Keratinocyte (primary cell): ENCODE measurements around the gene CIZ1. TPM values are rescaled to one million over a fixed set of nuclear protein-coding genes. Genes with fewer than 3 reads are reported as not detected.
"Not testable (repeated sequence)": the region's sequence is repeated elsewhere in the genome, so short reads cannot be mapped to it uniquely, and the experiment has no call there.

Experiments used
- DNase-seq: peaks from one replicate; pipeline ENCODE4 v3.0.0-alpha.2; 2011; ENCODE audit warnings: low read depth, missing footprints, low spot score
- FAIRE-seq: peaks from 2 replicates; lab custom pipeline; 2011; peaks lifted over from hg19 to GRCh38; lab: Jason Lieb, UNC
- H2AFZ ChIP-seq: 2 replicates; pipeline ENCODE4 v1.6.0; 2012; ENCODE audit warnings: low read length, control low read depth, inconsistent platforms; ENCODE audit not compliant: control insufficient read depth
- H3K27ac ChIP-seq: 2 replicates; pipeline ENCODE4 v1.5.1; 2011; ENCODE audit warnings: low read length; ENCODE audit not compliant: control insufficient read depth, insufficient read depth
- H3K27me3 ChIP-seq: 3 replicates; pipeline ENCODE4 v1.6.0; 2011; ENCODE audit warnings: low read length; ENCODE audit not compliant: control insufficient read depth, insufficient read depth; ENCODE audit errors: extremely low read depth
- H3K36me3 ChIP-seq, 2 experiments: 2 replicates in 1 of 2; 3 replicates in 1 of 2; pipeline ENCODE4 v1.5.1; 2011; ENCODE audit warnings: low read length in 2 of 2, mild to moderate bottlenecking in 1 of 2; ENCODE audit not compliant: control insufficient read depth in 2 of 2, insufficient read depth in 2 of 2; ENCODE audit errors: extremely low read depth in 1 of 2
- H3K4me1 ChIP-seq: 3 replicates; pipeline ENCODE4 v1.5.1; 2011; ENCODE audit warnings: low read length; ENCODE audit not compliant: control insufficient read depth, insufficient read depth; ENCODE audit errors: extremely low read depth
- H3K4me2 ChIP-seq: 3 replicates; pipeline ENCODE4 v1.6.0; 2011; ENCODE audit warnings: low read depth, low read length; ENCODE audit not compliant: control insufficient read depth, insufficient read depth; ENCODE audit errors: extremely low read depth
- H3K4me3 ChIP-seq, 3 experiments: fragments of 200-600 bp in 1 of 3; sonication (generic) in 1 of 3; 2 replicates in 2 of 3; 3 replicates in 1 of 3; pipeline ENCODE4 v1.5.1; 2011 to 2016; ENCODE audit warnings: low read length in 3 of 3, mild to moderate bottlenecking in 3 of 3, control low read depth in 2 of 3, inconsistent platforms in 1 of 3, low read depth in 1 of 3, mixed read lengths in 1 of 3, mixed run types in 1 of 3, moderate library complexity in 1 of 3; ENCODE audit not compliant: control insufficient read depth in 2 of 3, insufficient read depth in 2 of 3; ENCODE audit errors: extremely low read depth in 1 of 3
- H3K79me2 ChIP-seq: 2 replicates; pipeline ENCODE4 v1.6.0; 2012; ENCODE audit warnings: low read length; ENCODE audit not compliant: control insufficient read depth, insufficient read depth
- H3K9ac ChIP-seq: 3 replicates; pipeline ENCODE4 v1.6.0; 2011; ENCODE audit warnings: low read length; ENCODE audit not compliant: control insufficient read depth, insufficient read depth; ENCODE audit errors: extremely low read depth
- H3K9me1 ChIP-seq: 3 replicates; pipeline ENCODE4 v1.6.0; 2011; ENCODE audit warnings: low read length; ENCODE audit not compliant: control insufficient read depth, insufficient read depth; ENCODE audit errors: extremely low read depth
- H3K9me3 ChIP-seq: 2 replicates; pipeline ENCODE4 v1.5.1; 2012; ENCODE audit warnings: low read depth, low read length; ENCODE audit not compliant: control insufficient read depth
- H4K20me1 ChIP-seq: 3 replicates; pipeline ENCODE4 v1.6.0; 2011; ENCODE audit warnings: low read length; ENCODE audit not compliant: control insufficient read depth, insufficient read depth; ENCODE audit errors: extremely low read depth
- EZH2 ChIP-seq: IDR thresholded peaks from one replicate; pipeline ENCODE4 v1.6.1; 2012; ENCODE audit warnings: inconsistent platforms, mild to moderate bottlenecking, low read length, moderate library complexity
- dilution Hi-C: fragments of 300-500 bp; cut with MboI; formaldehyde crosslinking; loops from one replicate; pipeline ENCODE4 v1.7.0; 2020; ENCODE audit warnings: low sequenced_read_pairs; ENCODE audit not compliant: extremely low pct_ligation_motif_present
- polyA plus RNA-seq, 5 experiments: library from polyadenylated mRNA; depleted of rRNA in 3 of 5; stranded (reverse) in 3 of 5; stranded (forward) in 1 of 5; unstranded in 1 of 5; fragments of >200 nt; gene quantifications; 1 replicate in 1 of 5; 2 replicates in 3 of 5; 3 replicates in 1 of 5; pipeline versions ENCODE4 v1.2.1 to v1.2.3, GENCODE V29; 2011 to 2012; ENCODE audit warnings: missing spikeins in 2 of 5, low read depth in 1 of 5, low replicate concordance in 1 of 5
- TF ChIP-seq, protein P1 (sequence below), 3 experiments: IDR thresholded peaks in 1 of 3; conservative IDR thresholded peaks in 1 of 3; optimal IDR thresholded peaks in 1 of 3; 2 replicates in 2 of 3; 3 replicates in 1 of 3; pipeline versions ENCODE3 to v1.5.1; 2011; ENCODE audit warnings: low read length in 3 of 3, mild to moderate bottlenecking in 3 of 3, moderate library complexity in 2 of 3, control low read depth in 1 of 3, inconsistent platforms in 1 of 3; ENCODE audit not compliant: insufficient read depth in 2 of 3; ENCODE audit errors: extremely low read depth in 1 of 3

CIZ1 gene
- polyA plus RNA-seq, 1 donor (not counting 4 experiments of a cell fraction or from before 2014, with no cell fraction given), result 23.5 TPM

DNA sequence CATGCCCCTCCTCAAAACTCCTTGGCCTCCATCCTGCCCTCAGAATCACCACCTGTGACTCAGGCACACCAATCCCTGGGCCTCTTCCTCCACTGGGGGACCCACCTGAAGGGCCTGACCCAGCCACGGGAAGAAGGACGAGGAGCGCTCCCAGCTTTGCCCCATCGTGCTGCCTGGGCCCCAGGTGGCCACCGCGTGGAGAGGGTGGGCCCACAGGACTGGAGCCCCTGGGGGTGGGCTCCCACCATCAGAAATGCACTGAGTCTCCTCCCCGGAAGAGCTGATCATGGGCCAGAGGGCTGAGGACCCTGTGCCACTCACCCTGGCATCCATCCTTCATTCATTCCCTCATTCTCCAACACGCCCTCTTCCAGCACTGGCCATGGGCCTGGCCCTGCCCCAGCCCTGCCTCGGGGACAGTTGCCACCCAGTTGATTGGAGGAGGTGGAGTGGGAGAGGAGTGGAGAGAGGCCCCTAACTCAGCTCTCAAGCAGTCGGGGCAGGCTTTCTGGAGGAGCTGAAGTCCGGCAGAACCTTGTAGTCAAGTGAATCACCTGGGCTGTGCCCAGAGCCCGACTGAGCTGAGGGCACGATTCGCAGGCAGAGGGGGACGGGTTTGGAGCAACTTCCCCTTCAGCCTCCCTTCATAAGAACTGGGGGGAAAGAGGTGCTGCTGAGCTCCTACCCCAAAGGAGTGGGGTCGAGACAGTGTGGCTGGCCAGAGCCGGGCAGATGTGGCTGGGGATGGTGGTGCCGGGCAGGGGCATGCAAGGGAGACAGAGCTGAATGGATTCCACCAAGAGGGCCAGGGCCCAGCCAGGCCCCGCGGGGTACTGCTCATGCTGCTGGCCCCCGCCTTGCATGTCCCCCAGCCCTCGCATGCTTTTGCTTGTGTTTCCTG lies 41.4 kb upstream of the CIZ1 start:
- Histone ChIP-seq H3K9me1 (no peaks in the 10 kb centered on the region), H4K20me1 (no peaks in the 10 kb centered on the region), H3K4me1 (no peaks in the 10 kb centered on the region), H3K27ac (no peak overlapping the region), H3K4me2 (no peak overlapping the region), H3K9me3 (no peaks in the 10 kb centered on the region), H3K9ac (no peak overlapping the region), H3K79me2 (no peaks in the 10 kb centered on the region), H3K36me3 (no peaks in the 10 kb centered on the region), H2AFZ (no peak overlapping the region), H3K4me3 (no peak overlapping the region), H3K27me3 (peaks cover 3% of the 10 kb centered on the region)
- dilution Hi-C loops, result no loop called here
- no peak for FAIRE-seq
- no peak for TF ChIP-seq EZH2
- TF ChIP-seq, protein P1, sequence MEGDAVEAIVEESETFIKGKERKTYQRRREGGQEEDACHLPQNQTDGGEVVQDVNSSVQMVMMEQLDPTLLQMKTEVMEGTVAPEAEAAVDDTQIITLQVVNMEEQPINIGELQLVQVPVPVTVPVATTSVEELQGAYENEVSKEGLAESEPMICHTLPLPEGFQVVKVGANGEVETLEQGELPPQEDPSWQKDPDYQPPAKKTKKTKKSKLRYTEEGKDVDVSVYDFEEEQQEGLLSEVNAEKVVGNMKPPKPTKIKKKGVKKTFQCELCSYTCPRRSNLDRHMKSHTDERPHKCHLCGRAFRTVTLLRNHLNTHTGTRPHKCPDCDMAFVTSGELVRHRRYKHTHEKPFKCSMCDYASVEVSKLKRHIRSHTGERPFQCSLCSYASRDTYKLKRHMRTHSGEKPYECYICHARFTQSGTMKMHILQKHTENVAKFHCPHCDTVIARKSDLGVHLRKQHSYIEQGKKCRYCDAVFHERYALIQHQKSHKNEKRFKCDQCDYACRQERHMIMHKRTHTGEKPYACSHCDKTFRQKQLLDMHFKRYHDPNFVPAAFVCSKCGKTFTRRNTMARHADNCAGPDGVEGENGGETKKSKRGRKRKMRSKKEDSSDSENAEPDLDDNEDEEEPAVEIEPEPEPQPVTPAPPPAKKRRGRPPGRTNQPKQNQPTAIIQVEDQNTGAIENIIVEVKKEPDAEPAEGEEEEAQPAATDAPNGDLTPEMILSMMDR (optimal IDR thresholded peaks at IDR 0.05 in 1 of 3, IDR thresholded peaks at IDR 0.05 in 1 of 3, conservative IDR thresholded peaks at IDR 0.05 in 1 of 3; ENCODE audit: extremely low read depth in 1 of 3, insufficient read depth in 2 of 3, low read length in 3 of 3), result no peak
- no peak for DNase-seq

DNA sequence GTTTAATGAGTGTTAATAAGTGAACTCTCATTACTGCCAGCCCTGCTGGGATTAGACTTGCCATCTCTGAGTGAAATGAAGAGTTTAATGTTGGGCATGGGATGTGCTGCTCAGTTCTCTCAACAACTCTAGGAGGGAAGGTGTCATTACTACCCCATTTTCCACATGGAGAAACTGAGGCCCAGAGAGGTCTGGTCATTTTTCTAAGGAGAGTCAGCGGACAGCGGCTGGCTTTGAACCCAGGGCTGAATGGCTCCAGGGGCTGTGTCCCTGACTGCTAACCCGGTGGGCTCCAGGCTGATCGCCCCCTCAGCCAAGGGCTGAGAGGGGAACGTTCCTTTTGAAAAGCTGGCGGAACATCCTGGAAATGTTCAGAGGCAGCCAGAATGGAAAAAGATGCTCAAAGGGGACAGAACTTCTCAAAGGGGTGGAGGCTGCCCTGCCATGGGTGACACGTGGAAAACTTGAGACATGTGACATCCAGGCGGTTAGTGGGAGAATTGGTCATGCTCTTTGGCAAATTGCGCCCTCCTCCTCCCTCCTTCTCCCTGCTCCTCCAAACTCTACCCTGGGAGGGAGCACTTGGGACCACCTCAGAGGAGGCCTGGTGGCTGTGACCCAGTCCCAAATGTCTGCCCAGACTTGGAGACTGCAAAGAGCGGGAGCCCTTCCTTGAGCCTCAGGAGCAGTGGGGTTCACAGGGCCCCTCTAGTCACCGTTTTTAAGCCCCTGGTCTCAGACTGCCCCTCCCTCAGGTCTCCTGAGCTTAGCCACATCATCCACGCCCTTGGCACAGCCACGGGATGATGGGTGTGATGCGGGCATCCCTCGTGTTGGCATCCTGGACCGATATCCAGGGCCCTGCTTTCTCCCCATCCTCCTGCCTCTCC lies 40.5 kb upstream of the CIZ1 start:
- Histone ChIP-seq H3K79me2 (no peaks in the 10 kb centered on the region), H3K27ac (no peak overlapping the region), H3K27me3 (peaks cover 3% of the 10 kb centered on the region), H2AFZ (no peak overlapping the region), H3K9me1 (no peaks in the 10 kb centered on the region), H3K4me3 (no peak overlapping the region), H3K36me3 (no peaks in the 10 kb centered on the region), H3K9me3 (no peaks in the 10 kb centered on the region), H3K9ac (no peak overlapping the region), H3K4me2 (no peak overlapping the region), H3K4me1 (no peaks in the 10 kb centered on the region), H4K20me1 (no peaks in the 10 kb centered on the region)
- dilution Hi-C loops, result no loop called here
- FAIRE-seq (no peak), DNase-seq (no peak)
- no peak for TF ChIP-seq EZH2
- TF ChIP-seq, protein P1 (optimal IDR thresholded peaks at IDR 0.05 in 1 of 3, IDR thresholded peaks at IDR 0.05 in 1 of 3, conservative IDR thresholded peaks at IDR 0.05 in 1 of 3; ENCODE audit: extremely low read depth in 1 of 3, insufficient read depth in 2 of 3, low read length in 3 of 3), result no peak

DNA sequence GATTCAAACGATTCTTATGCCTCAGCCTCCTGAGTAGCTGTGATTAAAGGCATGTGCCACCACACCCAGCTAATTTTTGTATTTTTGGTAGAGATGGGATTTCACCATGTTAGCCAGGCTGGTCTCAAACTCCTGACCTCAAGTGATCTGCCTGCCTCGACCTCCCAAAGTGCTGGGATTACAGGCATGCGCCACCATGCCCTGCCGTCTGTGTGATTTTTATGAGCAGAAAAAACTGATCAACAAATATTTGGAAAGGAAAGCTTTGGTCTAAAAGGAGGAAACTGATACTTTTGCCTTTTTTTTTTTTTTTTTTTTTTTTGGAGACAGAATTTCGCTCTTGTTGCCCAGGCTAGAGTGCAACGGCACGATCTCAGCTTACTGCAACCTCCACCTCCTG lies 39.5 kb upstream of the CIZ1 start:
- H3K79me2 ChIP-seq, H2AFZ ChIP-seq, H3K4me1 ChIP-seq, H3K27me3 ChIP-seq, dilution Hi-C loops, H3K9me1 ChIP-seq, DNase-seq, H3K9me3 ChIP-seq, H3K4me2 ChIP-seq, H4K20me1 ChIP-seq, FAIRE-seq, H3K36me3 ChIP-seq, H3K9ac ChIP-seq, H3K4me3 ChIP-seq, H3K27ac ChIP-seq: not testable (repeated sequence)
